22Rv1 (cell line): ENCODE results near the gene ADNP2.

ENCODE experiments used
- CTCF ChIP-seq: fragments of 450-650 bp; IDR thresholded peaks from 2 replicates; pipeline ENCODE4 v1.5.1; 2017; ENCODE audit warnings: mild to moderate bottlenecking
- ZFX ChIP-seq: fragments of 450-650 bp; IDR thresholded peaks from 2 replicates; pipeline ENCODE4 v1.6.1; 2017; ENCODE audit warnings: antibody characterized with exemption, borderline replicate concordance

GRCh38 chr18:80166725-80167124 is 57.7 kb downstream of the ADNP2 start:
- TF ChIP-seq CTCF (no peak), ZFX (no peak)
